22Rv1 (cell line): ENCODE measurements around the gene KCNJ6.

ENCODE experiments used
- H3K27ac ChIP-seq: fragments of 450-650 bp; 2 replicates; pipeline ENCODE4 v1.5.1; 2017
- CTCF ChIP-seq: fragments of 450-650 bp; IDR thresholded peaks from 2 replicates; pipeline ENCODE4 v1.5.1; 2017; ENCODE audit warnings: mild to moderate bottlenecking
- ZFX ChIP-seq: fragments of 450-650 bp; IDR thresholded peaks from 2 replicates; pipeline ENCODE4 v1.6.1; 2017; ENCODE audit warnings: antibody characterized with exemption, borderline replicate concordance

Gene KCNJ6

GRCh38 chr21:37842163-37842919, 73.9 kb downstream of the KCNJ6 start:
- TF ChIP-seq ZFX = no peak
- TF ChIP-seq CTCF = no peak
- no peak overlapping the region for H3K27ac ChIP-seq

GRCh38 chr21:37837381-37837780, 78.9 kb downstream of the KCNJ6 start:
- H3K27ac ChIP-seq = no peak overlapping the region
- TF ChIP-seq CTCF (no peak), ZFX (no peak)

GRCh38 chr21:37835481-37835880, 80.8 kb downstream of the KCNJ6 start:
- TF ChIP-seq CTCF = no peak
- no peak for TF ChIP-seq ZFX
- H3K27ac ChIP-seq = no peak overlapping the region

- no peak for TF ChIP-seq ZFX
- TF ChIP-seq CTCF = no peak
- no peak overlapping the region for H3K27ac ChIP-seq
Observed at GRCh38 chr21:37833301-37833700, 83.0 kb downstream of the KCNJ6 start.

- H3K27ac ChIP-seq = no peak overlapping the region
- TF ChIP-seq CTCF (no peak), ZFX (no peak)
Observed at GRCh38 chr21:37829447-37829846, 86.8 kb downstream of the KCNJ6 start.

- no peak for TF ChIP-seq ZFX
- no peak for TF ChIP-seq CTCF
- H3K27ac ChIP-seq = no peak overlapping the region
Observed at GRCh38 chr21:37828991-37829390, 87.3 kb downstream of the KCNJ6 start.

- no peak overlapping the region for H3K27ac ChIP-seq
- TF ChIP-seq CTCF (no peak), ZFX (no peak)
Observed at GRCh38 chr21:37828556-37828955, 87.7 kb downstream of the KCNJ6 start.
